Parathyroid adenoma (tissue), 2 donors: ENCODE data around the gene KIF18B.

Source experiments
- H2AFZ ChIP-seq: fragments of 300-600 bp; sonication (generic); one replicate; pipeline ENCODE4 v1.7.0; 2017; ENCODE audit warnings: antibody characterized with exemption, mild to moderate bottlenecking
- H3K27ac ChIP-seq: fragments of 300-600 bp; sonication (generic); one replicate; pipeline ENCODE4 v1.7.0; 2017
- H3K27me3 ChIP-seq: fragments of 300-600 bp; sonication (generic); one replicate; pipeline ENCODE4 v1.7.0; 2017; ENCODE audit warnings: low read length; ENCODE audit not compliant: control insufficient read depth, insufficient read depth
- H3K36me3 ChIP-seq: fragments of 300-600 bp; sonication (generic); one replicate; pipeline ENCODE4 v1.7.0; 2017; ENCODE audit warnings: low read length; ENCODE audit not compliant: control insufficient read depth, insufficient read depth
- H3K4me1 ChIP-seq: fragments of 300-600 bp; sonication (generic); one replicate; pipeline ENCODE4 v1.7.0; 2017; ENCODE audit warnings: control low read depth
- H3K4me2 ChIP-seq: fragments of 300-600 bp; sonication (generic); one replicate; pipeline ENCODE4 v1.7.0; 2017; ENCODE audit warnings: low read length
- H3K4me3 ChIP-seq: fragments of 300-600 bp; sonication (generic); one replicate; pipeline ENCODE4 v1.7.0; 2017; ENCODE audit warnings: low read depth, low read length
- H3K79me2 ChIP-seq: fragments of 300-600 bp; sonication (generic); one replicate; pipeline ENCODE4 v1.7.0; 2017; ENCODE audit warnings: control low read depth
- H3K9ac ChIP-seq: fragments of 300-600 bp; sonication (generic); one replicate; pipeline ENCODE4 v1.7.0; 2017; ENCODE audit warnings: mild to moderate bottlenecking
- H3K9me3 ChIP-seq: fragments of 300-600 bp; sonication (generic); one replicate; pipeline ENCODE4 v1.7.0; 2017; ENCODE audit warnings: low read length; ENCODE audit not compliant: control insufficient read depth
- CTCF ChIP-seq: fragments of 300-600 bp; sonication (generic); IDR thresholded peaks from one replicate; pipeline ENCODE4 v1.7.0; 2017; ENCODE audit warnings: antibody characterized with exemption, mild to moderate bottlenecking
- donor health status: primary hyperparathyroidism.

The KIF18B gene

GRCh38 chr17:44909681-44910144 lies 37.9 kb downstream of the KIF18B start:
- Histone ChIP-seq H3K4me1 (no peaks in the 10 kb centered on the region), H3K4me3 (no peak overlapping the region), H3K9me3 (no peaks in the 10 kb centered on the region), H2AFZ (no peak overlapping the region), H3K9ac (no peak overlapping the region), H3K4me2 (no peak overlapping the region), H3K79me2 (no peaks in the 10 kb centered on the region), H3K36me3 (no peaks in the 10 kb centered on the region), H3K27me3 (no peaks in the 10 kb centered on the region), H3K27ac (no peak overlapping the region)
- no peak for TF ChIP-seq CTCF

GRCh38 chr17:44908761-44909326 lies 38.7 kb downstream of the KIF18B start:
- TF ChIP-seq CTCF, result no peak
- H2AFZ ChIP-seq, result no peak overlapping the region
- no peaks in the 10 kb centered on the region for H3K79me2 ChIP-seq
- no peaks in the 10 kb centered on the region for H3K9me3 ChIP-seq
- no peak overlapping the region for H3K27ac ChIP-seq
- H3K4me2 ChIP-seq, result no peak overlapping the region
- H3K36me3 ChIP-seq, result no peaks in the 10 kb centered on the region
- no peaks in the 10 kb centered on the region for H3K27me3 ChIP-seq
- H3K9ac ChIP-seq, result no peak overlapping the region
- H3K4me3 ChIP-seq, result no peak overlapping the region
- H3K4me1 ChIP-seq, result no peaks in the 10 kb centered on the region

GRCh38 chr17:44907729-44908470 lies 39.7 kb downstream of the KIF18B start:
- Histone ChIP-seq H2AFZ (no peak overlapping the region), H3K79me2 (no peaks in the 10 kb centered on the region), H3K27me3 (no peaks in the 10 kb centered on the region), H3K9me3 (no peaks in the 10 kb centered on the region), H3K36me3 (no peaks in the 10 kb centered on the region), H3K4me2 (no peak overlapping the region), H3K4me1 (no peaks in the 10 kb centered on the region), H3K4me3 (no peak overlapping the region), H3K9ac (no peak overlapping the region), H3K27ac (no peak overlapping the region)
- no peak for TF ChIP-seq CTCF

GRCh38 chr17:44906763-44907728 lies 40.5 kb downstream of the KIF18B start:
- Histone ChIP-seq H3K36me3 (no peaks in the 10 kb centered on the region), H3K79me2 (no peaks in the 10 kb centered on the region), H3K27ac (no peak overlapping the region), H2AFZ (no peak overlapping the region), H3K9ac (no peak overlapping the region), H3K9me3 (no peaks in the 10 kb centered on the region), H3K4me1 (no peaks in the 10 kb centered on the region), H3K4me3 (no peak overlapping the region), H3K4me2 (no peak overlapping the region), H3K27me3 (no peaks in the 10 kb centered on the region)
- no peak for TF ChIP-seq CTCF
